HEK293T (cell line): ENCODE data around the gene ADAMTS9.
"Not testable (repeated sequence)": the region's sequence is repeated elsewhere in the genome, so short reads cannot be mapped to it uniquely, and the experiment has no call there.

ENCODE experiments used
- BHLHE40 ChIP-seq: fragments of 450-650 bp; IDR thresholded peaks from 2 replicates; pipeline ENCODE4 v1.6.1; 2016; ENCODE audit warnings: mild to moderate bottlenecking, moderate library complexity, borderline replicate concordance
- FOXK2 ChIP-seq: fragments of 450-650 bp; IDR thresholded peaks from 2 replicates; pipeline ENCODE4 v1.6.1; 2016; ENCODE audit warnings: mild to moderate bottlenecking
- HDGF ChIP-seq: fragments of 450-650 bp; IDR thresholded peaks from 2 replicates; pipeline ENCODE4 v1.6.1; 2017; ENCODE audit warnings: antibody characterized with exemption, borderline replicate concordance
- L3MBTL2 ChIP-seq: fragments of 450-650 bp; conservative IDR thresholded peaks from 2 replicates; pipeline ENCODE4 v1.6.1; 2016; ENCODE audit warnings: mild to moderate bottlenecking
- NFRKB ChIP-seq: fragments of 450-650 bp; IDR thresholded peaks from 2 replicates; pipeline ENCODE4 v1.6.1; 2016; ENCODE audit warnings: mild to moderate bottlenecking, moderate library complexity
- TARDBP ChIP-seq: fragments of 450-650 bp; IDR thresholded peaks from 2 replicates; pipeline ENCODE4 v1.6.1; 2016

GRCh38 chr3:64545239-64545638 is 142.6 kb downstream of the ADAMTS9 start:
- not testable (repeated sequence) for TF ChIP-seq BHLHE40, FOXK2, HDGF, TARDBP, L3MBTL2, NFRKB
